ENCODE measurements around the gene LBX2.

LBX2 gene

DNA sequence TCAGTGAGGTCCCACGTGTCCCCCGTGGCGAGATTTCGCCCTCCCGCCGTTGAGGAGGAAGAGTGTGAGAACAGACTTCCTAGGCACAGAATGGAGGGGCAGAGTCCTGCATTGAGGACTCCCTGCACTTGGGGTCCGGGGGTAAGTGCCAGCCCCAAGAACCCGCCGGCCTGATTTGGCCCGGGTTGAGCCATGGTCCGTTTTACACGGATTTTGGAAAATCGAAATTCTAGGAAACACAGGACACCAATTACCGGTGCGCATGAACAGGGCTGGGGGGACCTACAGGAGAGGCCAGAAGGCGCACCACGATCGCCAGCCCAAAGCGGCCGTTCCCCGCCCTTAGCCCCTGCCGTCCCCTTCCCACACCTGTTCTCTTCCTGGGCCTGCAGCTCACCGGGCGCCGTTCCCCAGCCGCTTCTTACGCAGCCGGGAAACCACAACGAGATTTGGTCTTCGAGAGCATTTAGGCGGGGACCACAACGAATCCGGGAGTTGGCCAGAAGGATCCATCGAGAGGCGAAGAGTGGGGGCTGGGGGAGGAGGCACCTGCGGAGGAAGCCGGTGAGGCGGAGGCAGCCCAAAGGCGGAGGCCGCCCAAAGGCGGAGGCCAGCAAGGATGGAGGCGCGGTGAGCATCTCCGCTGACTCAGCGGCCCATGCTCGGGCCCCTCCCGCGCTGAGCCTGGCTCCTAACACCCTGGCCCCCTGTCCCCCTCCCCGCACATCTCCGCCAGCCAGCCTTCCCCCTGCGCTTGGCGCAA, 14.4 kb upstream of the LBX2 start:
- no peak for DNase-seq (ENCODE audit: low read depth)
- no peak overlapping the region for H3K4me3 ChIP-seq (ENCODE audit: low read depth, low read length)
- TF ChIP-seq POLR2A (IDR thresholded peaks at IDR 0.05; ENCODE audit: extremely low read depth, insufficient read length) (no peak), MYC (IDR thresholded peaks at IDR 0.05; ENCODE audit: low read depth, low read length) (no peak)
- TF ChIP-seq, protein P1, sequence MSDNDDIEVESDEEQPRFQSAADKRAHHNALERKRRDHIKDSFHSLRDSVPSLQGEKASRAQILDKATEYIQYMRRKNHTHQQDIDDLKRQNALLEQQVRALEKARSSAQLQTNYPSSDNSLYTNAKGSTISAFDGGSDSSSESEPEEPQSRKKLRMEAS (IDR thresholded peaks at IDR 0.05; ENCODE audit: low read depth, low read length) = no peak
- TF ChIP-seq, protein P2, sequence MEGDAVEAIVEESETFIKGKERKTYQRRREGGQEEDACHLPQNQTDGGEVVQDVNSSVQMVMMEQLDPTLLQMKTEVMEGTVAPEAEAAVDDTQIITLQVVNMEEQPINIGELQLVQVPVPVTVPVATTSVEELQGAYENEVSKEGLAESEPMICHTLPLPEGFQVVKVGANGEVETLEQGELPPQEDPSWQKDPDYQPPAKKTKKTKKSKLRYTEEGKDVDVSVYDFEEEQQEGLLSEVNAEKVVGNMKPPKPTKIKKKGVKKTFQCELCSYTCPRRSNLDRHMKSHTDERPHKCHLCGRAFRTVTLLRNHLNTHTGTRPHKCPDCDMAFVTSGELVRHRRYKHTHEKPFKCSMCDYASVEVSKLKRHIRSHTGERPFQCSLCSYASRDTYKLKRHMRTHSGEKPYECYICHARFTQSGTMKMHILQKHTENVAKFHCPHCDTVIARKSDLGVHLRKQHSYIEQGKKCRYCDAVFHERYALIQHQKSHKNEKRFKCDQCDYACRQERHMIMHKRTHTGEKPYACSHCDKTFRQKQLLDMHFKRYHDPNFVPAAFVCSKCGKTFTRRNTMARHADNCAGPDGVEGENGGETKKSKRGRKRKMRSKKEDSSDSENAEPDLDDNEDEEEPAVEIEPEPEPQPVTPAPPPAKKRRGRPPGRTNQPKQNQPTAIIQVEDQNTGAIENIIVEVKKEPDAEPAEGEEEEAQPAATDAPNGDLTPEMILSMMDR (IDR thresholded peaks at IDR 0.05; ENCODE audit: low read depth, low read length) = no peak

DNA sequence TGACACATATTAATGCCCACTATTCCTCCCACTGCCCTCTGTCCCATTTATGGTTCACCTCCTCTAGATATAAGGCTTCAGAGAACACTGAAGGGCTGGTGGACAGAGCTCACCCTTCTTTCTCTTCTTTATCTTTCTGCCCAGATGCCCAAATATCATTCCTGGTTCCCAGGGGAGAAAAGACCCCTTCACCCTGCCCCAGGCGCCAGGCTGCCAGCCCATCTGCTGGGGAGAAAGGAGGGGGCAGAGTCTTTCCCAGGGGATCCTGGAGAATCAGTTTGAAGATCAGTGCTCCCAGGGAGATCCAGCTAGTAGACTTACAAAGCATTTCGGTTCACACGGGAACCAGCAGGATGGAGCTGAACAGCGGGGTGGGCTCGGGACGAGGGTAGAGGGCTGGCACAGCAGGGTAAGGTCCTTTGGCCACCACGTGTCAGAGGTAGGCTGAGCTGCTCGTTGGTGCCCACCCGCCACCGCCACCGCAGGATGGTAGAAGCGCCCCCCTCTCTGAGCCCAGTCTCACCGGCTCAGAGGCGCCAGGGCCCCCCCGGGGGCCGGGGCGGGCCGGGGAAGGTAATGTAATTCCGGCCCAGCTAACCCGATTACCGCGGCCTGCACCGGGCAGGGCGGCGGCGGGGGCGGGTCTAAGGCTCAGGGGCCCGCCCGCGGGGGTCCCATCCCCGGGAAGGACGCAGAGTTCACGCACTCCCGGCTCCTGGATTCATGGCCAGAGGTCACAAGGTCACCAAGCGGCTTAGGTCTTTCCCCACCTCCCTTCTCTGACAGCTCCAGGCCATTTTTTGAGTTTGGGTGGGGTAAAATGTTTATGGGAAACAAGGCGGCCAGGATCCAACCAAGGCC, 13.6 kb upstream of the LBX2 start:
- DNase-seq (ENCODE audit: low read depth) = no peak
- TF ChIP-seq, protein P2 (IDR thresholded peaks at IDR 0.05; ENCODE audit: low read depth, low read length) = no peak
- TF ChIP-seq MYC (IDR thresholded peaks at IDR 0.05; ENCODE audit: low read depth, low read length) = no peak
- TF ChIP-seq, protein P1 (IDR thresholded peaks at IDR 0.05; ENCODE audit: low read depth, low read length) = no peak
- TF ChIP-seq POLR2A (IDR thresholded peaks at IDR 0.05; ENCODE audit: extremely low read depth, insufficient read length) = no peak
- H3K4me3 ChIP-seq (ENCODE audit: low read depth, low read length) = no peak overlapping the region

DNA sequence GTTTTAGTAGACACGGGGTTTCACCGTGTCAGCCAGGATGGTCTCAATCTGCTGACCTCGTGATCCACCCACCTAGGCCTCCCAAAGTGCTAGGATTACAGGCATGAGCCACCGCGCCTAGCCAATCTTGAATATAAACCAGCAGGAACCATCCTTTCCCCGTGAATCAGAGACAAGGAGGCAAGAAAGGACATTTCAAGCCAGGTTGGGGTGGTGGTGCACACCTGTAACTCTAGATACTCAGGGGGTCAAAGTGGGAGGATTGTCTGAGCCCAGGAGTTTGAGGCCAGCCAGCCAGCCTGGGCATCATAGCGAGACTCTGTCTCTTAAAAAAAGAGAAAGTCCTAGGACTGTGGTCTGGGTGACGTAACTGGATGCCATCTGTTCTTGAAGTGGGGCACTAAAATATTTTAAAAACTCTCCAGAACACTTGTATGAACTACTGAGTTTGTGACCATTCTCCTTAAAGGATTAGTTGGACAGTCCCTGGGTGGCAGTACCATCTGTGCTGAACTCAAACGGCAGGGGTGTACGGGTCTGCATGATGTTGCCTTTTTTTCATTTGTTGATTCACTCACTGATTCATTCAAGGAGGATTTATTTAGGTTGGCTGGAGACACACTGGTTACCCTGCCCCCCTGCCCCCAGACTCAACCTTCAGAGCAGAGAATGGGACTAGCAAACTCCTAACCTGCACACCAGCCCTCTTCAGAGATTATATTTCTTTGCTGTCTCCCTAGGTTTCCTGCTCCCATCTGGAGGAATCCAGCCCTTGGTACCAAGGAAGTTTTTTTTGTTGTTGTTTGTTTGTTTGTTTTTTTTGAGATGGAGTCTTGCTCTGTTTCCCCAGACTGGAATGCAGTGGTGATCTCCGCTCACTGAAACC, 11.9 kb upstream of the LBX2 start:
- DNase-seq (ENCODE audit: low read depth) = no peak
- no peak overlapping the region for H3K4me3 ChIP-seq (ENCODE audit: low read depth, low read length)
- TF ChIP-seq MYC (IDR thresholded peaks at IDR 0.05; ENCODE audit: low read depth, low read length) (no peak), POLR2A (IDR thresholded peaks at IDR 0.05; ENCODE audit: extremely low read depth, insufficient read length) (no peak)
- TF ChIP-seq, protein P2 (IDR thresholded peaks at IDR 0.05; ENCODE audit: low read depth, low read length) = no peak
- TF ChIP-seq, protein P1 (IDR thresholded peaks at IDR 0.05; ENCODE audit: low read depth, low read length) = no peak

DNA sequence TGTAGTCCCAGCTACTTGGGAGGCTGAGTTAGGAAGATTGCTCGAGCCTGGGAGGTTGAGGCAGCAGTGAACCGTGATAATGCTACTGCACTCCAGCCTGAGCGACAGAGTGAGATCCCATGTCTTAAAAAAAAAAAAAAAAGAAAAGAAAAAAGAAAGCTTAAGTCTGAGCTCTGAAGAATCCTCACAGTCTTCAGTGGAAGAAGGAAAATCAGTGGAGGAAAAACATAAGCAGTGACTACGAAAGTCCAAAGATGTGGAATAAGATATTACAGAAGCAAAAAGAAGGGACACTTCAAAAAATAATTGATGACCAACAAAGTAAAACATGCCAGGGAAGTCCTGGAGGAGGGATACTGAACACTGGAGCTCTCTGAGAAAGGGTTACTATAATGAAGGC, 10.9 kb upstream of the LBX2 start:
- DNase-seq (ENCODE audit: low read depth) = no peak
- TF ChIP-seq MYC (IDR thresholded peaks at IDR 0.05; ENCODE audit: low read depth, low read length) (no peak), POLR2A (IDR thresholded peaks at IDR 0.05; ENCODE audit: extremely low read depth, insufficient read length) (no peak)
- TF ChIP-seq, protein P1 (IDR thresholded peaks at IDR 0.05; ENCODE audit: low read depth, low read length) = no peak
- TF ChIP-seq, protein P2 (IDR thresholded peaks at IDR 0.05; ENCODE audit: low read depth, low read length) = no peak

DNA sequence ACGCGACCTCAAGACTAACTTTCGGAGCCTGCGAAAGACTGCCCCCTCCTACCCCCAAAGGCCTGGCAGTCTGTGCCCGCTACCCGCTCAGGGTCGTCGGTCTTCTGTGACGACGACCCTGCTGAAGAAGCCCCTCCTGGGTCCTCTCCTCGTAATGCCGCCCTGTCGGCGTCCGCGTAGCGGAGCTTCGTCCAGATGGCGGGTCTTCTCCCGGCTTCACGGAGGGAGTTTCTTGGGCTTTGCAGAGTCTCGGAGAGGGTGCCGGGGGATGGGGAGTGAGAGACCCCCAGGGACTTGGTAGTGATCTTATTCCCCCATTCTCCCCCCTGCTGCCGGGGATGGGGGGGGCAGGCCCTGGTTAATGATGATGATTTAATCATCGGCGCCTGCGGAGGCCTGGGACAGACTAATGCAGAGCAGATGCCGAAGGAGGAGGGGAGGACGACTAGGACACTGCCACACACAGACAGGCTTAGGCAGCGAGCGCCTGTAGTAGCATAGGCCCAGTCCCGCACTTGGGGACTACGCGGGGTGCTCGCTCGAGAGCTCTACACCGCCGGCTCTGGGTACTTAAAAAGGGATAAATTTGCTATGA, 8.6 kb upstream of the LBX2 start:
- H3K4me3 ChIP-seq (ENCODE audit: low read depth, low read length) = peak overlapping the region; percentile 70
- no peak for TF ChIP-seq MYC (IDR thresholded peaks at IDR 0.05; ENCODE audit: low read depth, low read length)
- peak; percentile 34 for DNase-seq (ENCODE audit: low read depth)

More for the DNA sequence above, 10.9 kb upstream of the LBX2 start:
- no peak overlapping the region for H3K4me3 ChIP-seq (ENCODE audit: low read depth, low read length)
